IgD-negative memory B cell (primary cell): ENCODE data around the gene STAT3. TPM values are rescaled to one million over a fixed set of nuclear protein-coding genes. Genes with fewer than 3 reads are reported as not detected.
"Not testable (repeated sequence)": the region's sequence is repeated elsewhere in the genome, so short reads cannot be mapped to it uniquely, and the experiment has no call there.

Source experiments
- H3K27ac Mint-ChIP-seq, 3 donors: one replicate each; pipeline ENCODE4 v1.8.0; 2020 to 2022; ENCODE audit warnings: mild to moderate bottlenecking in 3 of 3, mixed read lengths in 3 of 3, moderate library complexity in 1 of 3
- H3K27me3 Mint-ChIP-seq: one replicate; pipeline ENCODE4 v1.8.0; 2021; ENCODE audit warnings: mixed read lengths
- H3K36me3 Mint-ChIP-seq: one replicate; pipeline ENCODE4 v1.8.0; 2020; ENCODE audit warnings: mild to moderate bottlenecking, mixed read lengths
- H3K4me1 Mint-ChIP-seq, 3 donors: one replicate each; pipeline ENCODE4 v1.8.0; 2020 to 2022; ENCODE audit warnings: mixed read lengths in 3 of 3, mild to moderate bottlenecking in 1 of 3
- H3K4me3 Mint-ChIP-seq, 4 donors: one replicate each; pipeline ENCODE4 v1.8.0; 2020 to 2022; ENCODE audit warnings: mild to moderate bottlenecking in 4 of 4, mixed read lengths in 4 of 4, moderate library complexity in 3 of 4
- H3K9me3 Mint-ChIP-seq, 3 donors: one replicate each; pipeline ENCODE4 v1.8.0; 2020 to 2021; ENCODE audit warnings: mixed read lengths in 3 of 3, mild to moderate bottlenecking in 1 of 3
- polyA plus RNA-seq: library from polyadenylated mRNA; unstranded; fragments of 300-500 nt; fragmentation: Illumina TruSeq; gene quantifications from one replicate; pipeline ENCODE4 v1.2.3, GENCODE V29; 2021

STAT3 gene
- polyA plus RNA-seq, 1 donor from 2014 or later = 106 TPM

GRCh38 chr17:42402117-42402516, 13.9 kb upstream of the STAT3 start:
- H3K4me3 Mint-ChIP-seq = no peak overlapping the region
- no peaks in the 10 kb centered on the region for H3K36me3 Mint-ChIP-seq
- H3K27me3 Mint-ChIP-seq = peaks cover 2% of the 10 kb centered on the region
- no peaks in the 10 kb centered on the region for H3K9me3 Mint-ChIP-seq
- peak overlapping the region in 1 of 3 donors; percentile 54 for H3K27ac Mint-ChIP-seq
- H3K4me1 Mint-ChIP-seq = peaks cover 4 to 8% (median 4%) of the 10 kb centered on the region in 3 donors

- H3K4me1 Mint-ChIP-seq, H3K9me3 Mint-ChIP-seq, H3K36me3 Mint-ChIP-seq, H3K27me3 Mint-ChIP-seq, H3K4me3 Mint-ChIP-seq: not testable (repeated sequence)
- peak overlapping the region in 1 of 3 donors; percentile 13 for H3K27ac Mint-ChIP-seq
These were observed 12.7 kb upstream of the STAT3 start for GRCh38 chr17:42400844-42401375.

GRCh38 chr17:42399948-42400843, 12.0 kb upstream of the STAT3 start:
- H3K4me1 Mint-ChIP-seq = peaks cover 0 to 3% (median 1%) of the 10 kb centered on the region in 3 donors
- H3K9me3 Mint-ChIP-seq = no peaks in the 10 kb centered on the region
- no peaks in the 10 kb centered on the region for H3K36me3 Mint-ChIP-seq
- H3K27me3 Mint-ChIP-seq = no peaks in the 10 kb centered on the region
- H3K27ac Mint-ChIP-seq = peak overlapping the region in 1 of 3 donors; percentile 31
- H3K4me3 Mint-ChIP-seq = no peak overlapping the region

- no peaks in the 10 kb centered on the region for H3K36me3 Mint-ChIP-seq
- no peaks in the 10 kb centered on the region for H3K9me3 Mint-ChIP-seq
- no peak overlapping the region for H3K4me3 Mint-ChIP-seq
- no peaks in the 10 kb centered on the region for H3K27me3 Mint-ChIP-seq
- peaks cover 0 to 4% (median 1%) of the 10 kb centered on the region in 3 donors for H3K4me1 Mint-ChIP-seq
- H3K27ac Mint-ChIP-seq = no peak overlapping the region
These were observed 10.9 kb upstream of the STAT3 start for GRCh38 chr17:42399121-42399520.

- not testable (repeated sequence) for H3K27me3 Mint-ChIP-seq, H3K9me3 Mint-ChIP-seq, H3K36me3 Mint-ChIP-seq
These were observed 7.4 kb upstream of the STAT3 start for GRCh38 chr17:42395601-42396000.

GRCh38 chr17:42394838-42395237, 6.6 kb upstream of the STAT3 start:
- Mint-ChIP-seq H3K27ac (peak overlapping the region in 1 of 3 donors; percentile 69), H3K4me1 (peaks cover 10 to 13% (median 13%) of the 10 kb centered on the region in 3 donors), H3K4me3 (peak overlapping the region in 1 of 4 donors; percentile 72), H3K36me3 (no peaks in the 10 kb centered on the region), H3K9me3 (no peaks in the 10 kb centered on the region), H3K27me3 (no peaks in the 10 kb centered on the region)

More at GRCh38 chr17:42395601-42396000, 7.4 kb upstream of the STAT3 start:
- H3K27ac Mint-ChIP-seq, H3K4me3 Mint-ChIP-seq: not testable (repeated sequence)
- peaks cover 6 to 13% (median 13%) of the 10 kb centered on the region in 3 donors for H3K4me1 Mint-ChIP-seq

- Mint-ChIP-seq H3K9me3 (no peaks in the 10 kb centered on the region), H3K4me1 (peaks cover 14 to 25% (median 20%) of the 10 kb centered on the region in 3 donors), H3K27me3 (no peaks in the 10 kb centered on the region), H3K4me3 (peak overlapping the region in 3 of 4 donors; percentile 31 to 57 (median 42)), H3K27ac (peak overlapping the region; percentile 21 to 54 (median 48)), H3K36me3 (no peaks in the 10 kb centered on the region)
These were observed 4.6 kb upstream of the STAT3 start for GRCh38 chr17:42392692-42393415.

GRCh38 chr17:42391439-42391838, 3.2 kb upstream of the STAT3 start:
- not testable (repeated sequence) for H3K4me3 Mint-ChIP-seq, H3K27me3 Mint-ChIP-seq, H3K27ac Mint-ChIP-seq, H3K36me3 Mint-ChIP-seq, H3K9me3 Mint-ChIP-seq
- peaks cover 18 to 33% (median 30%) of the 10 kb centered on the region in 3 donors for H3K4me1 Mint-ChIP-seq

- H3K4me3 Mint-ChIP-seq = peak overlapping the region; percentile 70 to 94 (median 82)
- H3K36me3 Mint-ChIP-seq = no peaks in the 10 kb centered on the region
- peak overlapping the region in 2 of 3 donors; percentile 98 to 100 for H3K27ac Mint-ChIP-seq
- no peaks in the 10 kb centered on the region for H3K27me3 Mint-ChIP-seq
- no peaks in the 10 kb centered on the region for H3K9me3 Mint-ChIP-seq
- H3K4me1 Mint-ChIP-seq = peaks cover 25 to 38% (median 37%) of the 10 kb centered on the region in 3 donors
These were observed 1.7 kb upstream of the STAT3 start for GRCh38 chr17:42389899-42390298.

GRCh38 chr17:42389135-42389417, 834 bp upstream of the STAT3 start:
- no peaks in the 10 kb centered on the region for H3K36me3 Mint-ChIP-seq
- H3K9me3 Mint-ChIP-seq = no peaks in the 10 kb centered on the region
- peaks cover 27 to 42% (median 39%) of the 10 kb centered on the region in 3 donors for H3K4me1 Mint-ChIP-seq
- H3K4me3 Mint-ChIP-seq = peak overlapping the region; percentile 90 to 98 (median 95)
- H3K27ac Mint-ChIP-seq = peak overlapping the region; percentile 98 to 100 (median 100)
- H3K27me3 Mint-ChIP-seq = no peaks in the 10 kb centered on the region

GRCh38 chr17:42387661-42388380, 421 bp downstream of the STAT3 start:
- no peaks in the 10 kb centered on the region for H3K9me3 Mint-ChIP-seq
- H3K4me3 Mint-ChIP-seq = peak overlapping the region; percentile 90 to 98 (median 95)
- no peaks in the 10 kb centered on the region for H3K27me3 Mint-ChIP-seq
- peak overlapping the region; percentile 98 to 100 (median 100) for H3K27ac Mint-ChIP-seq
- peaks cover 29 to 38% (median 37%) of the 10 kb centered on the region in 3 donors for H3K4me1 Mint-ChIP-seq
- H3K36me3 Mint-ChIP-seq = no peaks in the 10 kb centered on the region

GRCh38 chr17:42386777-42387657, 1.2 kb downstream of the STAT3 start:
- H3K4me3 Mint-ChIP-seq = peak overlapping the region; percentile 90 to 98 (median 95)
- H3K4me1 Mint-ChIP-seq = peaks cover 31 to 38% (median 36%) of the 10 kb centered on the region in 3 donors
- H3K27me3 Mint-ChIP-seq = no peaks in the 10 kb centered on the region
- peak overlapping the region; percentile 80 to 100 (median 98) for H3K27ac Mint-ChIP-seq
- H3K9me3 Mint-ChIP-seq = no peaks in the 10 kb centered on the region
- peaks cover 1% of the 10 kb centered on the region for H3K36me3 Mint-ChIP-seq

GRCh38 chr17:42381898-42382297, 6.3 kb downstream of the STAT3 start:
- H3K36me3 Mint-ChIP-seq = peaks cover 3% of the 10 kb centered on the region
- peak overlapping the region in 2 of 3 donors; percentile 49 to 56 for H3K27ac Mint-ChIP-seq
- no peaks in the 10 kb centered on the region for H3K27me3 Mint-ChIP-seq
- H3K9me3 Mint-ChIP-seq = no peaks in the 10 kb centered on the region
- H3K4me3 Mint-ChIP-seq = peak overlapping the region in 2 of 4 donors; percentile 49 to 57
- H3K4me1 Mint-ChIP-seq = peaks cover 50 to 52% (median 51%) of the 10 kb centered on the region in 3 donors

GRCh38 chr17:42380935-42381334, 7.3 kb downstream of the STAT3 start:
- peaks cover 3% of the 10 kb centered on the region for H3K36me3 Mint-ChIP-seq
- no peaks in the 10 kb centered on the region for H3K9me3 Mint-ChIP-seq
- peak overlapping the region in 1 of 4 donors; percentile 78 for H3K4me3 Mint-ChIP-seq
- peak overlapping the region in 1 of 3 donors; percentile 27 for H3K27ac Mint-ChIP-seq
- no peaks in the 10 kb centered on the region for H3K27me3 Mint-ChIP-seq
- peaks cover 45 to 52% (median 48%) of the 10 kb centered on the region in 3 donors for H3K4me1 Mint-ChIP-seq
